CD4-positive, alpha-beta T cell treated with Interleukin-17A for 1 hour (primary cell): ENCODE measurements around the gene CRAT.

ENCODE experiments used
- DNase-seq: peaks from one replicate; pipeline ENCODE4 v3.0.0-alpha.2; 2020

Gene CRAT

GRCh38 chr9:129058965-129059795, 51.4 kb downstream of the CRAT start:
- no peak for DNase-seq

- DNase-seq, result no peak
These were observed 56.3 kb downstream of the CRAT start for GRCh38 chr9:129054163-129054851.

GRCh38 chr9:129053020-129053419, 57.6 kb downstream of the CRAT start:
- DNase-seq, result no peak

- DNase-seq, result no peak
These were observed 58.0 kb downstream of the CRAT start for GRCh38 chr9:129052592-129052991.
